ENCODE results near the gene LEF1.

Gene LEF1

DNA sequence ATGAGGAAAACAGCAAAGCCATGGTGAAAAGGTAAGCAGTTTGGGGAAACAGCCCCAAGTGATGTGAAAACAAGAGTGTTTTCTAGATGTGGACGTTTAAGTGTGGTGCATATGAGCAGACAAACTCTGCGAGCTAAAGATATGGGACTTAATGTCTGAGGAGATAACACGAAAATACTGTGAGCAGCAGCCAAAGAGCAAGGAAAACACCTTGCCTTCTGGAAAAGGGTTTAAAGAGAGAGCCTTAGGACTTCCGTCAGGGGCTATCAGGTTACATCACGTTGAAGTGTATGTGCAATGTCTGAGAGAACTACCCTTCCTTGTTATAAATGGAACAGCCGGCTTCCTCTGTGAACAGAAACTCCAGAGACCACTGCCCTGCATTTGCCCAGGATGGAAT, 54.2 kb downstream of the LEF1 start:
- Histone ChIP-seq H3K27me3 (ENCODE audit: insufficient read depth, low read length) (peaks cover 28% of the 10 kb centered on the region), H3K4me1 (ENCODE audit: control insufficient read depth, insufficient read depth, low read length, unreplicated experiment) (no peaks in the 10 kb centered on the region), H2AFZ (ENCODE audit: low read length, unreplicated experiment) (no peak overlapping the region)

DNA sequence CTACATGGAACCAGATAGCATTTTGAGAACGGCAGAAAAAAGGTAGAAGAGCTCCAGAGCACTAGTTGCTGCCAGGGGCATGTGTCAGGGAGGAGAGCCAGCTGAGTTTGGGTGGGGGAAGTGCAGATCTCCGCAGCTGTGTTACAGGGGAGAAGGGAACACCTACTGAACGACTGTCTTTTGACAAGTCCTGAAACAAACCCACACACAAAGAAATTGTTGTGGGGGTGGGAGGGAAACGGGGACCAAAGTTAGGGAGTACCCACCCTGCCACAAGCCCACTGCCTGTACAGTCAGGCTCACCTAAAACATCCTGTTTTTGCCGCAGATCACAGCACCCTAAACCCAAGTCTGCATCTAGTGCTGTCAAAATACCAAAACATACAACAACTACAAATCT, 55.5 kb downstream of the LEF1 start:
- no peaks in the 10 kb centered on the region for H3K36me3 ChIP-seq (ENCODE audit: insufficient read depth, low read length)
- peaks cover 39% of the 10 kb centered on the region for H3K27me3 ChIP-seq (ENCODE audit: insufficient read depth, low read length)
- H2AFZ ChIP-seq (ENCODE audit: low read length, unreplicated experiment), result no peak overlapping the region
- H3K4me3 ChIP-seq (ENCODE audit: low read depth, low read length), result no peak overlapping the region
- no peaks in the 10 kb centered on the region for H3K79me2 ChIP-seq (ENCODE audit: control insufficient read depth, insufficient read depth, low read length, unreplicated experiment)
- no peaks in the 10 kb centered on the region for H3K4me1 ChIP-seq (ENCODE audit: control insufficient read depth, insufficient read depth, low read length, unreplicated experiment)
- no peak overlapping the region for H3K27ac ChIP-seq (ENCODE audit: low read depth, low read length)

More for the DNA sequence above, 54.2 kb downstream of the LEF1 start:
- Histone ChIP-seq H3K27ac (ENCODE audit: low read depth, low read length) (no peak overlapping the region), H3K79me2 (ENCODE audit: control insufficient read depth, insufficient read depth, low read length, unreplicated experiment) (no peaks in the 10 kb centered on the region), H3K4me3 (ENCODE audit: low read depth, low read length) (no peak overlapping the region), H3K36me3 (ENCODE audit: insufficient read depth, low read length) (no peaks in the 10 kb centered on the region)

GRCh38 chr4:108111781-108112180, 57.0 kb downstream of the LEF1 start:
- no peak overlapping the region for H3K4me3 ChIP-seq (ENCODE audit: low read depth, low read length)
- H3K4me1 ChIP-seq (ENCODE audit: control insufficient read depth, insufficient read depth, low read length, unreplicated experiment), result no peaks in the 10 kb centered on the region
- no peaks in the 10 kb centered on the region for H3K79me2 ChIP-seq (ENCODE audit: control insufficient read depth, insufficient read depth, low read length, unreplicated experiment)
- no peaks in the 10 kb centered on the region for H3K36me3 ChIP-seq (ENCODE audit: insufficient read depth, low read length)
- H3K27me3 ChIP-seq (ENCODE audit: insufficient read depth, low read length), result peaks cover 46% of the 10 kb centered on the region
- H3K27ac ChIP-seq (ENCODE audit: low read depth, low read length), result no peak overlapping the region
- no peak overlapping the region for H2AFZ ChIP-seq (ENCODE audit: low read length, unreplicated experiment)

- H3K36me3 ChIP-seq (ENCODE audit: insufficient read depth, low read length), result no peaks in the 10 kb centered on the region
- peaks cover 56% of the 10 kb centered on the region for H3K27me3 ChIP-seq (ENCODE audit: insufficient read depth, low read length)
- no peak overlapping the region for H3K4me3 ChIP-seq (ENCODE audit: low read depth, low read length)
- H2AFZ ChIP-seq (ENCODE audit: low read length, unreplicated experiment), result no peak overlapping the region
- no peaks in the 10 kb centered on the region for H3K4me1 ChIP-seq (ENCODE audit: control insufficient read depth, insufficient read depth, low read length, unreplicated experiment)
- H3K27ac ChIP-seq (ENCODE audit: low read depth, low read length), result no peak overlapping the region
- H3K79me2 ChIP-seq (ENCODE audit: control insufficient read depth, insufficient read depth, low read length, unreplicated experiment), result no peaks in the 10 kb centered on the region
These were observed 58.3 kb downstream of the LEF1 start for GRCh38 chr4:108110450-108110849.

DNA sequence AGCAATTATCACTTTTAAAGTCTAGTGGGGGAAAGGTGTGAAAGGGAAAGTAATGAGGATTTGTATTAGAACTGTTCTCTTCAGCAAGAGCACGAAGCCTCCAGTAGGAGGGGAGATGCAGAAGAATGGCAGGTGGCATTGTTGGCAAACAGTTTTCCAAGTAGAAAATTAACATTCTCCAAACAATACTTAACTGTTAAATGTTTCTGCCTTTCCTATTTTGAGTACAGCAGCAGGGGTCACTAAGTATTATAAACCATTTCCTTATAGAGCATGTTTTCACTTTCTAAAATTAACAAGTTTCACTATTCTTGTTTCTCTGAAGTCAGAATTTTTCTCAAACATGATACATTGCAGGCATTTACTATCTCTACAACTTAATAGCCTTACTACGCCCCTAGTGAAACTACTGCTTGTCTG, 58.7 kb downstream of the LEF1 start:
- no peaks in the 10 kb centered on the region for H3K36me3 ChIP-seq (ENCODE audit: insufficient read depth, low read length)
- no peak overlapping the region for H3K4me3 ChIP-seq (ENCODE audit: low read depth, low read length)
- no peaks in the 10 kb centered on the region for H3K4me1 ChIP-seq (ENCODE audit: control insufficient read depth, insufficient read depth, low read length, unreplicated experiment)
- H3K79me2 ChIP-seq (ENCODE audit: control insufficient read depth, insufficient read depth, low read length, unreplicated experiment), result no peaks in the 10 kb centered on the region
- peaks cover 56% of the 10 kb centered on the region for H3K27me3 ChIP-seq (ENCODE audit: insufficient read depth, low read length)
- H3K27ac ChIP-seq (ENCODE audit: low read depth, low read length), result no peak overlapping the region
- H2AFZ ChIP-seq (ENCODE audit: low read length, unreplicated experiment), result no peak overlapping the region

GRCh38 chr4:108109111-108109510, 59.6 kb downstream of the LEF1 start:
- H3K4me1 ChIP-seq (ENCODE audit: control insufficient read depth, insufficient read depth, low read length, unreplicated experiment), result no peaks in the 10 kb centered on the region
- H3K79me2 ChIP-seq (ENCODE audit: control insufficient read depth, insufficient read depth, low read length, unreplicated experiment), result no peaks in the 10 kb centered on the region
- H3K36me3 ChIP-seq (ENCODE audit: insufficient read depth, low read length), result no peaks in the 10 kb centered on the region
- no peak overlapping the region for H2AFZ ChIP-seq (ENCODE audit: low read length, unreplicated experiment)
- no peak overlapping the region for H3K4me3 ChIP-seq (ENCODE audit: low read depth, low read length)
- H3K27me3 ChIP-seq (ENCODE audit: insufficient read depth, low read length), result peaks cover 58% of the 10 kb centered on the region
- no peak overlapping the region for H3K27ac ChIP-seq (ENCODE audit: low read depth, low read length)

GRCh38 chr4:108107729-108108382, 60.9 kb downstream of the LEF1 start:
- no peaks in the 10 kb centered on the region for H3K79me2 ChIP-seq (ENCODE audit: control insufficient read depth, insufficient read depth, low read length, unreplicated experiment)
- no peak overlapping the region for H3K4me3 ChIP-seq (ENCODE audit: low read depth, low read length)
- H3K4me1 ChIP-seq (ENCODE audit: control insufficient read depth, insufficient read depth, low read length, unreplicated experiment), result no peaks in the 10 kb centered on the region
- no peak overlapping the region for H3K27ac ChIP-seq (ENCODE audit: low read depth, low read length)
- H2AFZ ChIP-seq (ENCODE audit: low read length, unreplicated experiment), result no peak overlapping the region
- H3K27me3 ChIP-seq (ENCODE audit: insufficient read depth, low read length), result peaks cover 52% of the 10 kb centered on the region; the same call in 1 of the 2 replicates
- H3K36me3 ChIP-seq (ENCODE audit: insufficient read depth, low read length), result no peaks in the 10 kb centered on the region

GRCh38 chr4:108107101-108107500, 61.6 kb downstream of the LEF1 start:
- Histone ChIP-seq H3K4me3 (ENCODE audit: low read depth, low read length) (no peak overlapping the region), H3K4me1 (ENCODE audit: control insufficient read depth, insufficient read depth, low read length, unreplicated experiment) (no peaks in the 10 kb centered on the region), H3K79me2 (ENCODE audit: control insufficient read depth, insufficient read depth, low read length, unreplicated experiment) (no peaks in the 10 kb centered on the region), H2AFZ (ENCODE audit: low read length, unreplicated experiment) (no peak overlapping the region), H3K36me3 (ENCODE audit: insufficient read depth, low read length) (no peaks in the 10 kb centered on the region), H3K27ac (ENCODE audit: low read depth, low read length) (no peak overlapping the region), H3K27me3 (ENCODE audit: insufficient read depth, low read length) (peaks cover 48% of the 10 kb centered on the region; the same call in 1 of the 2 replicates)

DNA sequence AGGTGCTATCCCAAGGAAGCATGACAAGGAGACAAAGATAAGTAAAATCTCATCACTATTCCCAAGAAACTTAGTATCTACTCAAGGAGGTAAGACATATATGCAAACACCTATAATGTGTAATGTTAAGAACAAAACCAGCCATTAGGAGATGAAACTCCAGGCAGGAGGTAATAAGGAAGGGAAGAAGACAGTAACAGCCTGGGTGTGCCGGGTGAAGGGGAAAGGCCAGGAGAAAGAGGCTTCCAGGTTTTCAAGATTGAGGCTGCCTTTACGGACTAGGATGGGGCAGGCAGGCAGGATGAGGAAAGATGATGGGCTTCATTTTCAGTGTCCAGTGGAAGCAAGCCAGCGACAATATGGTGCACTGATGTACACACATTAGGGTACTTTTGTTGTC, 62.5 kb downstream of the LEF1 start:
- Histone ChIP-seq H2AFZ (ENCODE audit: low read length, unreplicated experiment) (no peak overlapping the region), H3K27me3 (ENCODE audit: insufficient read depth, low read length) (peaks cover 54% of the 10 kb centered on the region), H3K4me3 (ENCODE audit: low read depth, low read length) (no peak overlapping the region), H3K27ac (ENCODE audit: low read depth, low read length) (no peak overlapping the region), H3K79me2 (ENCODE audit: control insufficient read depth, insufficient read depth, low read length, unreplicated experiment) (no peaks in the 10 kb centered on the region), H3K36me3 (ENCODE audit: insufficient read depth, low read length) (no peaks in the 10 kb centered on the region), H3K4me1 (ENCODE audit: control insufficient read depth, insufficient read depth, low read length, unreplicated experiment) (no peaks in the 10 kb centered on the region)

DNA sequence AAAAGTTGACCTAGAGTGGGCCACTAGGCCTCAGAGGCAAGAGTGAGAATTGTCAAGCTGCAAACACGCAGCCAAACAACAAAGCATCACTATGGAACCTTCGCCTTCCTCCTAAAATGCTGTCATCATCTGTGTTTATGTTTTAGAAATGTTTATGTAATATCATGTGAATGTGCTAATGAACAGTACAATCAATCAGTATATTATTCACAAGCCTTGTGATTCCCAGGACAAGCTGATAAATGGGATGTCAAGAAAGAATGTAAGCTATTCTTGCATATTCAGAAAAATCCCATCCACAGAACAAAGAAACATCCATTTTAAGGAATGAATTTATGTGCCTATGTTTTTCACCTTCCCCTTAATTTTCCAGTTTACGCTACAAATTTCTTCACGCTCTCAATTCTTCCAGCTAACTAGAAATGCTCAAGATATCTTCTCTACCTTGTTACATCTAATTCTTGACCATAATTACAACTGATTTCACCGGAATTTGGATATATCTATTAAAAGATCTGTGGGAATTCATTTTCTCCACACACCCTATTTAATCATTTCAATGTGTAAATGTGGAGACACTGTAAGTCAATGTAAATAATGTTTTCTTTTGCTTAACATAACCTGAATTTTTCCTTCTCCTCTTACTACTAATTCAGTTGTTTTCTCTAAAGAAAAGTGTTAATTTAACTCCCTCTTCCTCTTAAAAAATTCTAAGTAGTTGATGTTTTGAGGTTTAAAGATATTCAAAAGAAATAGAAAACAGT, 65.5 kb downstream of the LEF1 start:
- no peaks in the 10 kb centered on the region for H3K36me3 ChIP-seq (ENCODE audit: insufficient read depth, low read length)
- H3K27ac ChIP-seq (ENCODE audit: low read depth, low read length), result no peak overlapping the region

DNA sequence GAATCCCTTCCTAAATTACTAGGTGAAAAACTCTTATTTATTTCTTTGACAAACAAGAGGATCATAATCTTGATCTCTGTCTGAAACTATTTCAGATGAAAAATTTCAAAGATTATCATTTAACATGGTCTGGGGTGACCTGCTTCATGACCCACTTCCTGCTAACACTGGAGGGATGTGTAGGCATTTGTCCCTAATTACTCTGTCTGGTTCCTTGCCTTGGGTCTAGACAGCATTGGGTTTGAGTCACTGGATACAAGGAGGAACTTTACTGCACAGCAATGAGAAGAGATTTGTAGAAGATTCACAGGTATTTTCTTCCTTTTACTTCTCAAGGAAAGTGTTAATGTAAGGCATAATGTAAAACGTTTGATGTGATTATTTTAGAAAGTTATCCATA, 67.9 kb downstream of the LEF1 start:
- H3K79me2 ChIP-seq (ENCODE audit: control insufficient read depth, insufficient read depth, low read length, unreplicated experiment), result no peaks in the 10 kb centered on the region
- no peak overlapping the region for H2AFZ ChIP-seq (ENCODE audit: low read length, unreplicated experiment)

More for the DNA sequence above, 65.5 kb downstream of the LEF1 start:
- H3K4me3 ChIP-seq (ENCODE audit: low read depth, low read length), result no peak overlapping the region
- H3K27me3 ChIP-seq (ENCODE audit: insufficient read depth, low read length), result peaks cover 45% of the 10 kb centered on the region
- no peaks in the 10 kb centered on the region for H3K4me1 ChIP-seq (ENCODE audit: control insufficient read depth, insufficient read depth, low read length, unreplicated experiment)
- no peaks in the 10 kb centered on the region for H3K79me2 ChIP-seq (ENCODE audit: control insufficient read depth, insufficient read depth, low read length, unreplicated experiment)
- no peak overlapping the region for H2AFZ ChIP-seq (ENCODE audit: low read length, unreplicated experiment)

More for the DNA sequence above, 67.9 kb downstream of the LEF1 start:
- H3K36me3 ChIP-seq (ENCODE audit: insufficient read depth, low read length), result no peaks in the 10 kb centered on the region
- no peaks in the 10 kb centered on the region for H3K4me1 ChIP-seq (ENCODE audit: control insufficient read depth, insufficient read depth, low read length, unreplicated experiment)
- no peak overlapping the region for H3K27ac ChIP-seq (ENCODE audit: low read depth, low read length)
- no peak overlapping the region for H3K4me3 ChIP-seq (ENCODE audit: low read depth, low read length)
- peaks cover 47% of the 10 kb centered on the region for H3K27me3 ChIP-seq (ENCODE audit: insufficient read depth, low read length)

Data from ACC112 (cell line).